WERI-Rb-1 (cell line): ENCODE results near the gene NEK7.
"Not testable (repeated sequence)": the region's sequence is repeated elsewhere in the genome, so short reads cannot be mapped to it uniquely, and the experiment has no call there.

Experiments
- DNase-seq: peaks from one replicate; pipeline ENCODE4 v3.0.0-alpha.2; 2020
- H3K27ac ChIP-seq: fragments of 250-450 bp; sonication (Bioruptor Pico); 2 replicates; pipeline ENCODE4 v1.5.1; 2020; ENCODE audit warnings: mild to moderate bottlenecking, moderate library complexity
- H3K27me3 ChIP-seq: fragments of 250-450 bp; sonication (Bioruptor Pico); 2 replicates; pipeline ENCODE4 v1.5.1; 2021; ENCODE audit warnings: mild to moderate bottlenecking, low read depth, moderate library complexity; ENCODE audit not compliant: insufficient read depth, severe bottlenecking
- H3K36me3 ChIP-seq: fragments of 250-450 bp; sonication (Bioruptor Pico); 2 replicates; pipeline ENCODE4 v1.5.1; 2020; ENCODE audit warnings: mild to moderate bottlenecking, moderate library complexity
- H3K4me3 ChIP-seq: 2 replicates; pipeline ENCODE4 v1.5.1; 2011; ENCODE audit warnings: low read depth, mild to moderate bottlenecking, control low read depth, low read length
- H3K9me3 ChIP-seq: fragments of 250-450 bp; sonication (Bioruptor Pico); 2 replicates; pipeline ENCODE4 v1.5.1; 2021; ENCODE audit warnings: mild to moderate bottlenecking, moderate library complexity; ENCODE audit not compliant: severe bottlenecking
- CTCF ChIP-seq: IDR thresholded peaks from 2 replicates; pipeline ENCODE4 v1.5.1; 2011; ENCODE audit warnings: low read depth, mild to moderate bottlenecking, control low read depth, inconsistent platforms, low read length

NEK7 gene

GRCh38 chr1:198220428-198220827, 63.6 kb downstream of the NEK7 start:
- Histone ChIP-seq H3K27me3 (no peaks in the 10 kb centered on the region), H3K27ac (no peak overlapping the region), H3K9me3 (peaks cover 3% of the 10 kb centered on the region), H3K4me3 (no peak overlapping the region), H3K36me3 (no peaks in the 10 kb centered on the region)
- no peak for DNase-seq
- TF ChIP-seq CTCF: no peak

GRCh38 chr1:198227010-198227409, 70.2 kb downstream of the NEK7 start:
- not testable (repeated sequence) for H3K4me3 ChIP-seq, DNase-seq, H3K36me3 ChIP-seq, H3K9me3 ChIP-seq, H3K27ac ChIP-seq, H3K27me3 ChIP-seq

- not testable (repeated sequence) for H3K27me3 ChIP-seq, H3K27ac ChIP-seq, H3K9me3 ChIP-seq, H3K36me3 ChIP-seq, DNase-seq, H3K4me3 ChIP-seq
Observed at GRCh38 chr1:198227454-198227853, 70.7 kb downstream of the NEK7 start.

GRCh38 chr1:198228925-198229324, 72.1 kb downstream of the NEK7 start:
- no peak for TF ChIP-seq CTCF
- no peaks in the 10 kb centered on the region for H3K9me3 ChIP-seq
- no peak overlapping the region for H3K4me3 ChIP-seq
- no peaks in the 10 kb centered on the region for H3K36me3 ChIP-seq
- DNase-seq: no peak
- no peaks in the 10 kb centered on the region for H3K27me3 ChIP-seq
- no peak overlapping the region for H3K27ac ChIP-seq

GRCh38 chr1:198231779-198232178, 75.0 kb downstream of the NEK7 start:
- Histone ChIP-seq H3K27ac (no peak overlapping the region), H3K36me3 (peaks cover 3% of the 10 kb centered on the region; the same call in 1 of the 2 replicates), H3K4me3 (no peak overlapping the region), H3K9me3 (no peaks in the 10 kb centered on the region), H3K27me3 (no peaks in the 10 kb centered on the region)
- no peak for TF ChIP-seq CTCF
- DNase-seq: no peak

- Histone ChIP-seq H3K27ac (no peak overlapping the region), H3K4me3 (no peak overlapping the region)
Observed at GRCh38 chr1:198232378-198232777, 75.6 kb downstream of the NEK7 start.

More at GRCh38 chr1:198232378-198232777, 75.6 kb downstream of the NEK7 start:
- Histone ChIP-seq H3K27me3 (no peaks in the 10 kb centered on the region), H3K9me3 (no peaks in the 10 kb centered on the region), H3K36me3 (peaks cover 3% of the 10 kb centered on the region; the same call in 1 of the 2 replicates)
- DNase-seq: no peak
- no peak for TF ChIP-seq CTCF
